Right atrium auricular region (tissue), 2 donors: ENCODE results near the gene TDRD12. TPM values are rescaled to one million over a fixed set of nuclear protein-coding genes. Genes with fewer than 3 reads are reported as not detected.

Source experiments
- DNase-seq: peaks from one replicate; pipeline ENCODE4 v3.0.0-alpha.2; 2019; ENCODE audit warnings: low spot score
- H3K27ac ChIP-seq, 2 donors: fragments of 200-600 bp; sonication (generic); 1 replicate in 1 of 2; 2 replicates in 1 of 2; pipeline ENCODE4 v1.5.1; 2016 to 2019
- H3K27me3 ChIP-seq, 2 donors: fragments of 200-600 bp; sonication (generic); one replicate each; pipeline versions ENCODE4 v1.5.1 to v1.6.0; 2017 to 2019
- H3K36me3 ChIP-seq: fragments of 200-600 bp; sonication (generic); one replicate; pipeline ENCODE4 v1.5.1; 2016
- H3K4me1 ChIP-seq, 2 donors: fragments of 200-600 bp; sonication (generic); one replicate each; pipeline versions ENCODE4 v1.5.1 to v1.6.0; 2017 to 2019
- H3K4me3 ChIP-seq, 2 donors: fragments of 200-600 bp; sonication (generic); 1 replicate in 1 of 2; 2 replicates in 1 of 2; pipeline ENCODE4 v1.5.1; 2017 to 2019; ENCODE audit warnings: mild to moderate bottlenecking in 1 of 2, moderate library complexity in 1 of 2
- H3K9me3 ChIP-seq, 2 donors: fragments of 200-600 bp; sonication (generic); one replicate each; pipeline ENCODE4 v1.5.1; 2019
- CTCF ChIP-seq, 2 donors: fragments of 200-600 bp; sonication (generic); IDR thresholded peaks; one replicate each; pipeline ENCODE4 v1.5.1; 2019; ENCODE audit warnings: antibody characterized with exemption in 2 of 2
- total RNA-seq, 2 donors: library from RNA; depleted of rRNA; stranded (reverse); fragments of >200 nt; gene quantifications; one replicate each; pipeline ENCODE4 v1.1.0, GENCODE V29; 2016

TDRD12 gene
- total RNA-seq, 2 donors from 2014 or later, result 0.28 to 0.96 TPM

- H3K36me3 ChIP-seq, result no peaks in the 10 kb centered on the region
- no peak overlapping the region for H3K27ac ChIP-seq
- H3K4me1 ChIP-seq, result no peaks in the 10 kb centered on the region
- H3K4me3 ChIP-seq, result no peak overlapping the region
- H3K27me3 ChIP-seq, result no peaks in the 10 kb centered on the region
- no peaks in the 10 kb centered on the region for H3K9me3 ChIP-seq
- DNase-seq, result no peak
- TF ChIP-seq CTCF (IDR thresholded peaks at IDR 0.05), result no peak
These were observed 152.8 kb downstream of the TDRD12 start for GRCh38 chr19:32872391-32872790.

DNA sequence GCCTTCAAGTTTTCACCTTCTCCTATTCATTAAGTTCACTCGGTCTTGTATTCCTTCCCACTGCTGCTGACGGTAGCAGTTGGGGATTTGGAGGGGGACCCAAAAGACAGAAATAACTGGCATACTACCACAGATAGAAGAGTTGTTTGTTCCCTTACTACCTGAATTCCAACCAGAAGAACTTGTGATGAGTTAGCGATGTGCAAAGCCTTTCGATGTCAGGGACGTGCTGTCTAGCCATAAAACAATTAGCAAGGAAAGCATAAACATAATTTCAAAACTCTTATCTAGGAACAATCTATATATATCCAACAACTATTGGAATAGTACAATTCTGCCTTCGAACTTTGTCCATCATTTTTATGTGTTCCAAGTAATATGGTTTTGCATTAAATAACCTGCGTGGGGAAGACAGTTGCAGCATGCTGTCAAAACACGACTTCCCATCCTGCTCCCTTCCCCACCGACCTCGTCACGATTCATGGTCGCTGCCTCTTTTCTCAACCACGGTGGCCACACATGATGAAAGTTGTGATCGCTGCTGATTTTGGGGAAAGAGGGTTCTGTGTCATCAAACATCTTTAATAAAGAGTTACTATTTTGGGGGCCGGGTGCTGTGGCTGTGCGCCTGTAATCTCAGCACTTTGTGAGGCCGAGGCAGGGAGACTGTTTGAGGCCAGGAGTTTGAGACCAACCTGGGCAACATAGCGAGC is 153.8 kb downstream of the TDRD12 start:
- no peaks in the 10 kb centered on the region for H3K27me3 ChIP-seq
- DNase-seq, result no peak
- no peak for TF ChIP-seq CTCF (IDR thresholded peaks at IDR 0.05)
- H3K36me3 ChIP-seq, result no peaks in the 10 kb centered on the region
- H3K9me3 ChIP-seq, result no peaks in the 10 kb centered on the region
- H3K4me3 ChIP-seq, result no peak overlapping the region
- no peak overlapping the region for H3K27ac ChIP-seq
- no peaks in the 10 kb centered on the region for H3K4me1 ChIP-seq

DNA sequence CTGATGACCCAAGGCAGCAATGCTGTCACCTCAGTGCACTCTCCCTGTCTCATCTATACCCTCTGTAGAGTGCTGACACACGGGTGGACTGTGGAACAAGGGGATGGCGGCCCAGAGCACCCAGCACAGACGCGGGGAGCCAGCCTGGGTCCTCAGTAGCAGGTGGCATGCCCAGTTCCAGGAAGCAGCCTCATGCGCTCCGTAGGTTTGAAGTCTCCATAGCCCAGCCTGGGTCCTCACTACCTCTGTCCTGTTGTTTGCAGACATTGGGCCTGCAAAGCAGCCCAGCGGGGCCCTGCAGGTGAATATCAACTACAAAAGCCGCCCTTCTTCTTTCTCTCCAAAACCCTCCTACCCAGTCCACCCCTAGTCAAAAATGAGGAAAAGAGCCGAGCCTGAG is 155.0 kb downstream of the TDRD12 start:
- no peak overlapping the region for H3K27ac ChIP-seq
- no peak overlapping the region for H3K4me3 ChIP-seq
- TF ChIP-seq CTCF (IDR thresholded peaks at IDR 0.05), result no peak
- H3K36me3 ChIP-seq, result no peaks in the 10 kb centered on the region
- H3K4me1 ChIP-seq, result no peaks in the 10 kb centered on the region
- peak; percentile 28 for DNase-seq
- no peaks in the 10 kb centered on the region for H3K27me3 ChIP-seq
- no peaks in the 10 kb centered on the region for H3K9me3 ChIP-seq

- no peaks in the 10 kb centered on the region for H3K4me1 ChIP-seq
- H3K27me3 ChIP-seq, result no peaks in the 10 kb centered on the region
- H3K9me3 ChIP-seq, result no peaks in the 10 kb centered on the region
- no peaks in the 10 kb centered on the region for H3K36me3 ChIP-seq
- TF ChIP-seq CTCF (IDR thresholded peaks at IDR 0.05), result no peak
- no peak for DNase-seq
- H3K4me3 ChIP-seq, result no peak overlapping the region
- H3K27ac ChIP-seq, result no peak overlapping the region
These were observed 155.9 kb downstream of the TDRD12 start for GRCh38 chr19:32875428-32875827.

DNA sequence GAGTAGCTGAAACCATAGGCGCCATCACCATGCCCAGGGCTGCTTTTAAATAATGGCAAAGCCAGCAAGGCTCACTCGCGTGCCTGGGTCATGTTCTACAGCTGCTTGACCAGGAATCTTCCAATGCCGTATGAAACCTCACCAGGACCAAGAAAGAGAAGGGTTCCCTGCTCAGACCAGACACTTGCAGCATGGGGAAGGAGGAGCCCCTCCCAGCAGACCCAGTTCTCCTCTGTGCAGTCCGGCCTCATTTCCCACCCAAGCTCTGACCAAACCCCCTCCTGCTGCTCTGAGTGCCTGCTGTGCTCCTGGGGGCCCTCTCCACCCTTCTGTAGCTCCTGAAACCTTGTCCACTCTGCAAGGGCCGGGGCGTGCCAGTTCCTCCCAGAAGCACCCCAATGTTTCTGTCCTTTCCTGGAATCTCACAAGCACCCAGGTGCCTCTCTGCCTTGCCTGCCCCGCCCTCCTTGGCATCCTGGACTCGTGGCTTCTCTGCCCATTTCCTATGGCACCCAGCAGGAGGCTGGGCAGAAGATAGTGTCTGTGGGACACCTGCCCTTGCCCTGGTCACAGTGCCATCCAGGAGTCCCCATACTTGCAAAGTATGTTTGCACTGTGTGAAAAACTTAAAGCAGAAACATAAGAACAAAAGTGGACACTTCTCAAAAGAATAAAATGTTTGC is 156.8 kb downstream of the TDRD12 start:
- Histone ChIP-seq H3K36me3 (no peaks in the 10 kb centered on the region), H3K9me3 (no peaks in the 10 kb centered on the region), H3K4me1 (no peaks in the 10 kb centered on the region), H3K27ac (no peak overlapping the region), H3K27me3 (no peaks in the 10 kb centered on the region), H3K4me3 (no peak overlapping the region)
- TF ChIP-seq CTCF (IDR thresholded peaks at IDR 0.05), result no peak
- DNase-seq, result no peak
